ENCODE results near the gene TGFA.

DNA sequence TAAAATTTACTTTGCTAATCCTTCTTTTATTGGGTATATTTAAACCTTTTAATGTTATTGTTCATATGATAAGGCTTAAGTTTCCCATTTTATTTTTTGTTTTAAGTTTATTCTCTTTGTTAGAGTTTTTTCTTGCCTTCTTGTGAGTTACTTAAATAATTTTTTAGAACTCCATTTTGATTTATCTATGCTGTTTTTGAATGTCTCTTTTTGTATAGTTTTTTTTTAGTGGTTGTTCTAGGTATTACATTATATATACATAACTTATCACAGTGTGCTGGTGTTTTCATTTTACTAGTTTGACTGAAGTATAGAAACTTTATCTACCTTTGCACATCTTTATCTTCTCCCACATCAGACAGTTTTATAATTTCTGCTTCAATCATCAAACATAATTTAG is 49.4 kb upstream of the TGFA start:
- TF ChIP-seq SRF (IDR thresholded peaks at IDR 0.05; ENCODE audit: low read depth in 2 of 2, low read length in 2 of 2) (no peak), POLR2AphosphoS5 (IDR thresholded peaks at IDR 0.05; ENCODE audit: low read length) (no peak), TAF1 (IDR thresholded peaks at IDR 0.05; ENCODE audit: borderline replicate concordance, low read depth, low read length) (no peak), MYB (IDR thresholded peaks at IDR 0.05; ENCODE audit: borderline replicate concordance, low read depth, low read length) (no peak), YY1 (IDR thresholded peaks at IDR 0.05; ENCODE audit: low read depth, low read length) (no peak), CHD1 (IDR thresholded peaks at IDR 0.05; ENCODE audit: low read depth, low read length) (no peak), POLR2A (IDR thresholded peaks at IDR 0.05; ENCODE audit: low read depth, low read length) (no peak)
- TF ChIP-seq, protein P1, sequence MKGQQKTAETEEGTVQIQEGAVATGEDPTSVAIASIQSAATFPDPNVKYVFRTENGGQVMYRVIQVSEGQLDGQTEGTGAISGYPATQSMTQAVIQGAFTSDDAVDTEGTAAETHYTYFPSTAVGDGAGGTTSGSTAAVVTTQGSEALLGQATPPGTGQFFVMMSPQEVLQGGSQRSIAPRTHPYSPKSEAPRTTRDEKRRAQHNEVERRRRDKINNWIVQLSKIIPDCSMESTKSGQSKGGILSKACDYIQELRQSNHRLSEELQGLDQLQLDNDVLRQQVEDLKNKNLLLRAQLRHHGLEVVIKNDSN (IDR thresholded peaks at IDR 0.05; ENCODE audit: borderline replicate concordance, extremely low read length, insufficient read depth, low read depth, low read length) = no peak
- TF ChIP-seq, protein P2, sequence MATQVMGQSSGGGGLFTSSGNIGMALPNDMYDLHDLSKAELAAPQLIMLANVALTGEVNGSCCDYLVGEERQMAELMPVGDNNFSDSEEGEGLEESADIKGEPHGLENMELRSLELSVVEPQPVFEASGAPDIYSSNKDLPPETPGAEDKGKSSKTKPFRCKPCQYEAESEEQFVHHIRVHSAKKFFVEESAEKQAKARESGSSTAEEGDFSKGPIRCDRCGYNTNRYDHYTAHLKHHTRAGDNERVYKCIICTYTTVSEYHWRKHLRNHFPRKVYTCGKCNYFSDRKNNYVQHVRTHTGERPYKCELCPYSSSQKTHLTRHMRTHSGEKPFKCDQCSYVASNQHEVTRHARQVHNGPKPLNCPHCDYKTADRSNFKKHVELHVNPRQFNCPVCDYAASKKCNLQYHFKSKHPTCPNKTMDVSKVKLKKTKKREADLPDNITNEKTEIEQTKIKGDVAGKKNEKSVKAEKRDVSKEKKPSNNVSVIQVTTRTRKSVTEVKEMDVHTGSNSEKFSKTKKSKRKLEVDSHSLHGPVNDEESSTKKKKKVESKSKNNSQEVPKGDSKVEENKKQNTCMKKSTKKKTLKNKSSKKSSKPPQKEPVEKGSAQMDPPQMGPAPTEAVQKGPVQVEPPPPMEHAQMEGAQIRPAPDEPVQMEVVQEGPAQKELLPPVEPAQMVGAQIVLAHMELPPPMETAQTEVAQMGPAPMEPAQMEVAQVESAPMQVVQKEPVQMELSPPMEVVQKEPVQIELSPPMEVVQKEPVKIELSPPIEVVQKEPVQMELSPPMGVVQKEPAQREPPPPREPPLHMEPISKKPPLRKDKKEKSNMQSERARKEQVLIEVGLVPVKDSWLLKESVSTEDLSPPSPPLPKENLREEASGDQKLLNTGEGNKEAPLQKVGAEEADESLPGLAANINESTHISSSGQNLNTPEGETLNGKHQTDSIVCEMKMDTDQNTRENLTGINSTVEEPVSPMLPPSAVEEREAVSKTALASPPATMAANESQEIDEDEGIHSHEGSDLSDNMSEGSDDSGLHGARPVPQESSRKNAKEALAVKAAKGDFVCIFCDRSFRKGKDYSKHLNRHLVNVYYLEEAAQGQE (IDR thresholded peaks at IDR 0.05; ENCODE audit: low read depth, low read length) = no peak
- TF ChIP-seq, protein P3, sequence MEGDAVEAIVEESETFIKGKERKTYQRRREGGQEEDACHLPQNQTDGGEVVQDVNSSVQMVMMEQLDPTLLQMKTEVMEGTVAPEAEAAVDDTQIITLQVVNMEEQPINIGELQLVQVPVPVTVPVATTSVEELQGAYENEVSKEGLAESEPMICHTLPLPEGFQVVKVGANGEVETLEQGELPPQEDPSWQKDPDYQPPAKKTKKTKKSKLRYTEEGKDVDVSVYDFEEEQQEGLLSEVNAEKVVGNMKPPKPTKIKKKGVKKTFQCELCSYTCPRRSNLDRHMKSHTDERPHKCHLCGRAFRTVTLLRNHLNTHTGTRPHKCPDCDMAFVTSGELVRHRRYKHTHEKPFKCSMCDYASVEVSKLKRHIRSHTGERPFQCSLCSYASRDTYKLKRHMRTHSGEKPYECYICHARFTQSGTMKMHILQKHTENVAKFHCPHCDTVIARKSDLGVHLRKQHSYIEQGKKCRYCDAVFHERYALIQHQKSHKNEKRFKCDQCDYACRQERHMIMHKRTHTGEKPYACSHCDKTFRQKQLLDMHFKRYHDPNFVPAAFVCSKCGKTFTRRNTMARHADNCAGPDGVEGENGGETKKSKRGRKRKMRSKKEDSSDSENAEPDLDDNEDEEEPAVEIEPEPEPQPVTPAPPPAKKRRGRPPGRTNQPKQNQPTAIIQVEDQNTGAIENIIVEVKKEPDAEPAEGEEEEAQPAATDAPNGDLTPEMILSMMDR (IDR thresholded peaks at IDR 0.05 in 2 of 3, conservative IDR thresholded peaks at IDR 0.05 in 1 of 3; ENCODE audit: control insufficient read depth in 2 of 3, extremely low read depth in 1 of 3, insufficient read depth in 1 of 3, low read depth in 3 of 3, low read length in 3 of 3) = no peak
